Calu3 (cell line): Measurements from ENCODE around the gene CYBC1. TPM values are rescaled to one million over a fixed set of nuclear protein-coding genes. Genes with fewer than 3 reads are reported as not detected.

Experiments
- BruUV-seq: library from RNA; stranded (reverse); fragments of 400-500 nt; replicated peaks from 2 replicates; lab custom pipeline; 2021; lab: Mats Ljungman, UMichigan
- CTCF ChIA-PET: fragments of 300-600 bp; sonication (Branson Sonifier 250); formaldehyde crosslinking; loops from one replicate; lab custom pipeline; 2022; ENCODE audit warnings: antibody characterized with exemption; lab: Charles Lee
- DNase-seq: peaks from one replicate; pipeline ENCODE4 v3.0.0; 2022
- H3K27ac Mint-ChIP-seq: one replicate; pipeline ENCODE4 v1.8.0; 2022; ENCODE audit warnings: mixed read lengths; ENCODE audit not compliant: unreplicated experiment
- H3K27me3 Mint-ChIP-seq: one replicate; pipeline ENCODE4 v1.8.0; 2022; ENCODE audit warnings: mixed read lengths; ENCODE audit not compliant: unreplicated experiment
- H3K36me3 Mint-ChIP-seq: one replicate; pipeline ENCODE4 v1.8.0; 2022; ENCODE audit warnings: mild to moderate bottlenecking, moderate library complexity, mixed read lengths; ENCODE audit not compliant: insufficient read depth, unreplicated experiment
- H3K4me1 Mint-ChIP-seq: one replicate; pipeline ENCODE4 v1.8.0; 2022; ENCODE audit warnings: mild to moderate bottlenecking, low read depth, mixed read lengths; ENCODE audit not compliant: unreplicated experiment
- H3K4me3 Mint-ChIP-seq: one replicate; pipeline ENCODE4 v1.8.0; 2022; ENCODE audit warnings: mild to moderate bottlenecking, low read depth, moderate library complexity, mixed read lengths; ENCODE audit not compliant: unreplicated experiment
- H3K9me3 Mint-ChIP-seq: one replicate; pipeline ENCODE4 v1.8.0; 2022; ENCODE audit warnings: low read depth, mixed read lengths; ENCODE audit not compliant: unreplicated experiment
- CTCF ChIP-seq: fragments of 200-600 bp; IDR thresholded peaks from one replicate; pipeline ENCODE4 v1.8.0; 2022; ENCODE audit warnings: antibody characterized with exemption; ENCODE audit not compliant: unreplicated experiment
- intact Hi-C: fragments of 100-400 bp; cut with micrococcal nuclease; formaldehyde crosslinking; loops from one replicate; pipeline ENCODE4 v1.10.0; 2022; ENCODE audit not compliant: unreplicated experiment
- total RNA-seq: library from RNA; stranded (reverse); gene quantifications from 2 replicates; pipeline ENCODE4 v1.2.3, GENCODE V29; 2022

Gene CYBC1
- total RNA-seq, 1 experiment from 2014 or later, result 80.3 TPM

GRCh38 chr17:82440469-82440981 lies 10.0 kb downstream of the CYBC1 start:
- CTCF ChIA-PET, result no interaction called here
- Mint-ChIP-seq H3K27ac (no peak overlapping the region), H3K27me3 (no peaks in the 10 kb centered on the region), H3K4me1 (no peaks in the 10 kb centered on the region), H3K9me3 (no peaks in the 10 kb centered on the region), H3K36me3 (peaks cover 29% of the 10 kb centered on the region), H3K4me3 (no peak overlapping the region)
- no peak for DNase-seq
- intact Hi-C loops, result no loop called here
- BruUV-seq, result no TSS peak
- TF ChIP-seq CTCF, result no peak

- TF ChIP-seq CTCF, result no peak
- no peak overlapping the region for H3K4me3 Mint-ChIP-seq
- H3K27ac Mint-ChIP-seq, result no peak overlapping the region
- no peak for DNase-seq
- no peaks in the 10 kb centered on the region for H3K27me3 Mint-ChIP-seq
- no peaks in the 10 kb centered on the region for H3K4me1 Mint-ChIP-seq
- no peaks in the 10 kb centered on the region for H3K9me3 Mint-ChIP-seq
- BruUV-seq, result no TSS peak
- intact Hi-C loops, result no loop called here
- peaks cover 28% of the 10 kb centered on the region for H3K36me3 Mint-ChIP-seq
- CTCF ChIA-PET, result no interaction called here
Measured at GRCh38 chr17:82439829-82440365, 10.7 kb downstream of the CYBC1 start.

DNA sequence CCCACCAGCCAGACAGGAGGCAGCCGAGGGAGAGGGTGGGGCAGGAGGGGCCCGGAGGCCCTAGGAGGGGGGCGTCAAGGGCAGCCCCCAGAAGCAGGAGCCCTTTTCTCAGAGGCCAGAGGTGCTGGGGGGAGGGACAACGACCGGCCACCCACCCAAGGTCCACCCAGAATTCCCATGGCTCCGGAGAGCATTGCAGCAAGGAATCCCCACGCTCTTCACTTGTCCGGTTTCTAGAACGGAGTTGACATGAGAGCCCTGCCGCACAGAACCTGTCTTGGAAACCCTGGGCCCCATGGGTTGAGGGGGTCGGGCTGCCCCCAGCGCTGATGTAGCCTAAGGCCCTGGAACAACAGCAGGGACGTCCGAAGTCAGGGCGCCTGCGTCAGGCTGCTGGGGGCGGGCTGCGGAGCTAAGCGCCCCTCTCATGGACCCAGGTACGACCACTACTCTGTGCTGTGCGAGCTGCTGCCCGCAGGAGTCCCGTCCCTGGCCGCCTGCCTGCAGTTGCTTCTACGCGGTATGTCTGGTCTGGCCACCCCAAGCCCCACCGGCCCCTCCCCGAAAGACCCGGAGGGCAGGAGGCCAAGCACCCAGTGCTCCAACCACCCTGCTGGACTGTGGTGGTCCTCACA lies 11.2 kb downstream of the CYBC1 start:
- no TSS peak for BruUV-seq
- H3K9me3 Mint-ChIP-seq, result no peaks in the 10 kb centered on the region
- H3K4me1 Mint-ChIP-seq, result no peaks in the 10 kb centered on the region
- no peak overlapping the region for H3K4me3 Mint-ChIP-seq
- CTCF ChIA-PET, result no interaction called here
- no peaks in the 10 kb centered on the region for H3K27me3 Mint-ChIP-seq
- TF ChIP-seq CTCF, result no peak
- intact Hi-C loops, result no loop called here
- DNase-seq, result no peak
- no peak overlapping the region for H3K27ac Mint-ChIP-seq
- peaks cover 28% of the 10 kb centered on the region for H3K36me3 Mint-ChIP-seq

DNA sequence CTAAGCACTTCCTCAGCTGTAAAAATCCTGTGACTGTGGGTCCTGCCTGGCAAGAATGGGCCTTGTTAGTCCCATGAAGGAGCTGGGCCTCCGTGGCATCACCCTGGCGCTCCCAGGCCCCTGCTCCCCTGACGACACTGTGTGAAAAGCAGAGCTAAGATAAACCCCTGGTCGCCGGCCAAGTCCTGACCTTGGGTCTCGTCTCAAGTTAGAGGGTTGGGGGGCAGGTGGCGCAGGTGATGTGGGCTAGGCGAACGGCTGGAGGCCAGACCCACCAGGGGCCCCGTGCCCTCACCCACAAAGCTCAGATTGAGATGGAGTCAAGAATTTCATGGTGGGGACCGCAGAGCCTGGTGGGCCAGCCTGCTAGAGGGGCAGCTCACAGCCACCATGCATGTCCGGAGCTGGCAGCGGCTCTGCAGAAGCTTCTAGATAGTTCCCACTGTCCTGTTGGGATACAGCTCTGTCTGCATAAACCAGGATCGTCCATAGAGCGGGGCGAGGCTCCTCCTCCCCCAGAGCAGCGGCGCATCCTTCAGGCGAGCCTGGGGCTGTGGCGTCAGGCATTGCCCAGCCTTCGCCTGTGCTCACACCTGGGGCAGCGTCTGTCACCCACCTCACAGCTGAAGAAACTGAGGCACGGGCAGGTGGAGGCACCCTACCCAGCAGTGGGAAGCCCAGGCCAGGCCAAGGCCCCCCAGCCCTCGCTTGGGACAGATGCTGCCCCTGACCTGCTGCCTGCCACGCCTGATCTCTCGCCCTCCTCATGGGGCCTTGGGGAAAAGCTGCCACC lies 12.0 kb downstream of the CYBC1 start:
- H3K36me3 Mint-ChIP-seq, result peaks cover 28% of the 10 kb centered on the region
- no peaks in the 10 kb centered on the region for H3K4me1 Mint-ChIP-seq
- CTCF ChIA-PET, result interaction anchor here (0.5 kb wide), 1 partner anchor 412 kb away, joined by 4 read pairs; no protein-coding TSS in a partner anchor

More for the DNA sequence above, 12.0 kb downstream of the CYBC1 start:
- no peaks in the 10 kb centered on the region for H3K27me3 Mint-ChIP-seq
- no TSS peak for BruUV-seq
- no peak overlapping the region for H3K4me3 Mint-ChIP-seq
- no peak overlapping the region for H3K27ac Mint-ChIP-seq
- TF ChIP-seq CTCF, result no peak
- intact Hi-C loops, result no loop called here
- no peak for DNase-seq
- H3K9me3 Mint-ChIP-seq, result no peaks in the 10 kb centered on the region
